CD14-positive monocyte (primary cell): ENCODE results near the gene ING2. TPM values are rescaled to one million over a fixed set of nuclear protein-coding genes. Genes with fewer than 3 reads are reported as not detected.

Experiments
- DNase-seq, 3 donors: peaks; one replicate each; pipeline ENCODE4 v3.0.0-alpha.2; 2011 to 2022
- H2AFZ ChIP-seq: 2 replicates; pipeline ENCODE4 v1.6.0; 2012; ENCODE audit warnings: mild to moderate bottlenecking, low read depth, low read length, inconsistent platforms; ENCODE audit not compliant: insufficient read depth, poor library complexity, severe bottlenecking
- H3K27ac ChIP-seq, 2 donors: 1 replicate in 1 of 2; 2 replicates in 1 of 2; pipeline ENCODE4 v1.5.1; 2012 to 2013; ENCODE audit warnings: low read length in 2 of 2, control low read depth in 1 of 2, inconsistent platforms in 1 of 2, low read depth in 1 of 2, mild to moderate bottlenecking in 1 of 2
- H3K27me3 ChIP-seq, 2 donors: one replicate each; pipeline versions ENCODE4 v1.6.0 to v1.6.1; 2011 to 2013; ENCODE audit warnings: low read length in 2 of 2; ENCODE audit not compliant: control insufficient read depth in 2 of 2, insufficient read depth in 2 of 2
- H3K36me3 ChIP-seq, 2 donors: replicated peaks in 1 of 2; 1 replicate in 1 of 2; 2 replicates in 1 of 2; pipeline versions ENCODE4 v1.5.1 to v1.6.1; 2012 to 2013; ENCODE audit warnings: low read length in 2 of 2, control low read depth in 1 of 2, inconsistent platforms in 1 of 2, mild to moderate bottlenecking in 1 of 2; ENCODE audit not compliant: insufficient read depth in 2 of 2, control insufficient read depth in 1 of 2
- H3K4me1 ChIP-seq, 2 donors: 1 replicate in 1 of 2; 2 replicates in 1 of 2; pipeline versions ENCODE4 v1.5.1 to v1.6.1; 2012 to 2013; ENCODE audit warnings: low read length in 2 of 2, control low read depth in 1 of 2, inconsistent platforms in 1 of 2, mild to moderate bottlenecking in 1 of 2, moderate library complexity in 1 of 2; ENCODE audit not compliant: insufficient read depth in 2 of 2, control insufficient read depth in 1 of 2
- H3K4me2 ChIP-seq: replicated peaks from 2 replicates; pipeline ENCODE3; 2012; ENCODE audit warnings: low read length, moderate library complexity, mild to moderate bottlenecking; ENCODE audit not compliant: poor library complexity, severe bottlenecking; ENCODE audit errors: extremely low read depth
- H3K4me3 ChIP-seq, 3 experiments: fragments of 200-600 bp in 1 of 3; sonication (generic) in 1 of 3; replicated peaks in 1 of 3; 1 replicate in 2 of 3; 2 replicates in 1 of 3; pipeline ENCODE4 v1.5.1; 2011 to 2013; ENCODE audit warnings: low read length in 3 of 3, mild to moderate bottlenecking in 3 of 3, control low read depth in 2 of 3, low read depth in 2 of 3, inconsistent platforms in 1 of 3, moderate library complexity in 1 of 3
- H3K79me2 ChIP-seq: 2 replicates; pipeline ENCODE4 v1.6.0; 2012; ENCODE audit warnings: mild to moderate bottlenecking, control low read depth, inconsistent platforms, low read length, moderate library complexity; ENCODE audit not compliant: insufficient read depth
- H3K9ac ChIP-seq: 2 replicates; pipeline ENCODE4 v1.6.0; 2017; ENCODE audit warnings: low read length, mild to moderate bottlenecking; ENCODE audit not compliant: insufficient read depth, poor library complexity, severe bottlenecking
- H3K9me3 ChIP-seq, 2 donors: replicated peaks in 1 of 2; 1 replicate in 1 of 2; 2 replicates in 1 of 2; pipeline versions ENCODE4 v1.5.1 to v1.6.1; 2012 to 2013; ENCODE audit warnings: low read length in 2 of 2, control low read depth in 1 of 2; ENCODE audit not compliant: control insufficient read depth in 1 of 2, insufficient read depth in 1 of 2
- H4K20me1 ChIP-seq: 2 replicates; pipeline ENCODE4 v1.6.0; 2012; ENCODE audit warnings: mild to moderate bottlenecking, low read length, control low read depth, moderate library complexity; ENCODE audit not compliant: insufficient read depth
- H3K27ac Mint-ChIP-seq, 7 donors: one replicate each; pipeline ENCODE4 v1.8.0; 2020; ENCODE audit warnings: mild to moderate bottlenecking in 7 of 7, mixed read lengths in 7 of 7, moderate library complexity in 6 of 7, inconsistent platforms in 2 of 7
- H3K27me3 Mint-ChIP-seq, 3 donors: one replicate each; pipeline ENCODE4 v1.8.0; 2021 to 2022; ENCODE audit warnings: low read depth in 3 of 3, mild to moderate bottlenecking in 3 of 3, mixed read lengths in 3 of 3, moderate library complexity in 3 of 3, inconsistent platforms in 1 of 3
- H3K36me3 Mint-ChIP-seq, 2 donors: one replicate each; pipeline ENCODE4 v1.8.0; 2020; ENCODE audit warnings: mixed read lengths in 2 of 2, inconsistent platforms in 1 of 2, mild to moderate bottlenecking in 1 of 2
- H3K4me1 Mint-ChIP-seq: one replicate; pipeline ENCODE4 v1.8.0; 2020; ENCODE audit warnings: mild to moderate bottlenecking, mixed read lengths
- H3K4me3 Mint-ChIP-seq, 2 donors: one replicate each; pipeline ENCODE4 v1.8.0; 2020; ENCODE audit warnings: mild to moderate bottlenecking in 2 of 2, mixed read lengths in 2 of 2, moderate library complexity in 1 of 2
- H3K9me3 Mint-ChIP-seq, 7 donors: one replicate each; pipeline ENCODE4 v1.8.0; 2020 to 2022; ENCODE audit warnings: mixed read lengths in 7 of 7, mild to moderate bottlenecking in 6 of 7, moderate library complexity in 6 of 7, inconsistent platforms in 2 of 7
- CTCF ChIP-seq: fragments of 200-600 bp; IDR thresholded peaks from one replicate; pipeline ENCODE4 v1.8.0; 2022; ENCODE audit warnings: antibody characterized with exemption, mild to moderate bottlenecking
- WGBS: methylation state at CpG from one replicate; pipeline ENCODE4 v1.1.5; 2013; ENCODE audit warnings: missing lambda C conversion rate; ENCODE audit not compliant: insufficient coverage; 5-methylcytosine and 5-hydroxymethylcytosine counted together
- intact Hi-C, 2 donors: fragments of 100-400 bp; cut with micrococcal nuclease; formaldehyde crosslinking; loops; one replicate each; pipeline versions ENCODE4 v1.15.0 to v1.15.1; 2023
- polyA plus RNA-seq, 3 donors: library from polyadenylated mRNA; depleted of rRNA in 1 of 3; unstranded in 2 of 3; stranded (reverse) in 1 of 3; fragments of 300-500 nt in 2 of 3; fragments of >200 nt in 1 of 3; fragmentation: Illumina TruSeq in 2 of 3; gene quantifications; 1 replicate in 2 of 3; 2 replicates in 1 of 3; pipeline ENCODE4 v1.2.3, GENCODE V29; 2012 to 2021

The ING2 gene
- polyA plus RNA-seq, 3 donors, result 6.6 to 12.2 (median 10.5) TPM

- H3K9me3 ChIP-seq, result no peaks in the 10 kb centered on the region
- TF ChIP-seq CTCF, result no peak
- Mint-ChIP-seq H3K27me3 (no peaks in the 10 kb centered on the region), H3K36me3 (peaks cover 19 to 20% of the 10 kb centered on the region in 2 donors), H3K9me3 (peaks cover 0 to 3% (median 0%) of the 10 kb centered on the region in 7 donors), H3K4me1 (peaks cover 8% of the 10 kb centered on the region), H3K27ac (no peak overlapping the region), H3K4me3 (no peak overlapping the region)
- intact Hi-C loops, result loop anchor here (5.0 to 10.0 kb wide), 6 partner anchors 62 to 1696 kb away; partner anchors contain the start of genes CFAP97 (in 1 of the 2), IRF2 (in 1 of the 2), RWDD4 (in 1 of the 2) and SNX25 (in 1 of the 2)
- H3K36me3 ChIP-seq, result peaks cover 10 to 21% of the 10 kb centered on the region in 2 donors
- no peak overlapping the region for H3K27ac ChIP-seq
- no peak overlapping the region for H2AFZ ChIP-seq
- H3K4me2 ChIP-seq, result no peak overlapping the region
- 78% methylated on average over 1 of the region's 6 CpGs for WGBS
- H4K20me1 ChIP-seq, result peaks cover 9% of the 10 kb centered on the region
- no peaks in the 10 kb centered on the region for H3K27me3 ChIP-seq
- H3K79me2 ChIP-seq, result peaks cover 49% of the 10 kb centered on the region
- H3K9ac ChIP-seq, result no peak overlapping the region
- H3K4me3 ChIP-seq, result no peak overlapping the region
- H3K4me1 ChIP-seq, result peaks cover 0 to 11% of the 10 kb centered on the region in 2 donors
- DNase-seq, result no peak
Observed at GRCh38 chr4:183508697-183509335, 4.0 kb downstream of the ING2 start.

GRCh38 chr4:183515411-183515810, 10.6 kb downstream of the ING2 start:
- peaks cover 0 to 3% (median 0%) of the 10 kb centered on the region in 7 donors for H3K9me3 Mint-ChIP-seq
- peaks cover 3% of the 10 kb centered on the region for H3K79me2 ChIP-seq
- peaks cover 10 to 17% of the 10 kb centered on the region in 2 donors for H3K36me3 ChIP-seq
- DNase-seq, result no peak
- H3K36me3 Mint-ChIP-seq, result peaks cover 16 to 17% of the 10 kb centered on the region in 2 donors
- no peaks in the 10 kb centered on the region for H3K27me3 ChIP-seq
- H3K9ac ChIP-seq, result no peak overlapping the region
- H3K9me3 ChIP-seq, result no peaks in the 10 kb centered on the region
- no peak overlapping the region for H3K4me3 Mint-ChIP-seq
- no peak for TF ChIP-seq CTCF
- no peaks in the 10 kb centered on the region for H3K4me1 ChIP-seq
- H2AFZ ChIP-seq, result no peak overlapping the region
- no peaks in the 10 kb centered on the region for H4K20me1 ChIP-seq
- intact Hi-C loops, result no loop called here
- H3K27me3 Mint-ChIP-seq, result peaks cover 0 to 3% (median 0%) of the 10 kb centered on the region in 3 donors
- no peak overlapping the region for H3K4me2 ChIP-seq
- peaks cover 7% of the 10 kb centered on the region for H3K4me1 Mint-ChIP-seq
- WGBS, result no CpG with 5 or more reads among the region's 6 CpGs
- H3K27ac Mint-ChIP-seq, result no peak overlapping the region
- H3K27ac ChIP-seq, result no peak overlapping the region
- no peak overlapping the region for H3K4me3 ChIP-seq
